ENCODE results near the gene NR3C1.

The NR3C1 gene

DNA sequence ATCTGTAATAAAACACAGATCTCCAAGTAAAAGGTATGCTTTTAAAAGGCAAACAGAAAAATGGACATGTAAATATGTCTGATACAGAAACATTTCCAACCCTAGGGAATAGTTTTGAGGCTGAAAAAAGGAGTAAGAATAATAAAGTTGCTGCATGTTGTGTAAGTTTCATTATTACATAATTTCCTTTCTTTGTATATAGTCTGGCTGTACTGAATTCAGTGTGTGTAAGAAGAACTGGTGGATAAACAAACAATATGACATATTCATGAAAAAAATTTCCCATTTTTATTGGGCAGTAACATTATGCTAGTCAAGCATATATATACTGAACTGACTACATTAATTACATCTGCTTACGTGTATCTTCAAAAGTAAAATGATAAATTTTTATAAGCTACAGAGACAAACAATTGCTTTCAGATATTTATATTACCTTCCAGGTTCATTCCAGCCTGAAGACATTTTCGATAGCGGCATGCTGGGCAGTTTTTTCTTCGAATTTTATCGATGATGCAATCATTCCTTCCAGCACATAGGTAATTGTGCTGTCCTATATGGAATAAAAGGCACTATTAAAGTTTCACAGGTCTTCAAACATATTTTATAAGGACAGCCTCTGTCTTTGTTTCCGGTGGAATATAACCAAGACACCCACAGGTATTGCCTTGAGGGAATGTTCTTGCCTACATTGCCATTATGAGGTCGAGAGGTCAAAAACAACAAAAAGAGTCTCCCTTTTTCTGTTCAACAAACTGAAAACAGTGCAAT, 93.6 kb downstream of the NR3C1 start:
- DNase-seq (ENCODE audit: low spot score) = no peak

DNA sequence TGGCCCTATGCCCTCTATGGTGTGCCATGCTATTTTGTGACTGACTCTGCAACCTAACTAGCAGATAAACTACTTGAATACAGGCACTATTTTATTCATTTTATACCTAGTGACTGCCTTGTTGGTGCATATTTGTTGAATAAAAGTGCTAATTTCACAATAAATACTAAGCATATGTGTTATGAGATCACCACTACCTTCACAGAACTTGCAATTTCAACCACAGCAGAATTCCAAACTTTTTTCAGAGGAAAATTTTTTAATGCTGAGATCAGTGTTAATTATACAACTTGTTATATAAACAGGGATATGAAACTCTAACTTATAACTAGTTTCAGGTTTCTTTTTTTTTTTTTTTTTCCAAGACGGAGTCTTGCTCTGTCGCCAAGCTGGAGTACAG, 94.8 kb downstream of the NR3C1 start:
- no peak for DNase-seq (ENCODE audit: low spot score)

DNA sequence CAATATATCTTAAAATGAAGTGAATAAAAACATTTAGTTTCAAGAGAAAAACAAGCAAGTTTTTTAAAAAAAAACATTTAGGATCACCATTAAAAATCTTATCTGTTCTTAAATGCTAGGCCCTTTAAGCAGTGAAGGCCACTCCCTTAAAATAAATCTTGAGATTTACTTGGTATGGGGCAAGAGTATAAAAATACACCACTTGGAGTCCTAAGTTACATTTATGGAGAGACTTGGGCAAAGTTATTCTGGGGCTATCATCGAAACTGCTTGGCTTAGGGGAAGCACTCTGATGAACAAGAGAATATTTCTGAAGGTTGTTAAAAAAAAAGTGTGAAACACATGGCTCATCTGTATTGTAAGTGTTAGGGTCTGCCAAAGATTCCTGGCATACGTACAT, 97.4 kb downstream of the NR3C1 start:
- DNase-seq (ENCODE audit: low spot score) = no peak

DNA sequence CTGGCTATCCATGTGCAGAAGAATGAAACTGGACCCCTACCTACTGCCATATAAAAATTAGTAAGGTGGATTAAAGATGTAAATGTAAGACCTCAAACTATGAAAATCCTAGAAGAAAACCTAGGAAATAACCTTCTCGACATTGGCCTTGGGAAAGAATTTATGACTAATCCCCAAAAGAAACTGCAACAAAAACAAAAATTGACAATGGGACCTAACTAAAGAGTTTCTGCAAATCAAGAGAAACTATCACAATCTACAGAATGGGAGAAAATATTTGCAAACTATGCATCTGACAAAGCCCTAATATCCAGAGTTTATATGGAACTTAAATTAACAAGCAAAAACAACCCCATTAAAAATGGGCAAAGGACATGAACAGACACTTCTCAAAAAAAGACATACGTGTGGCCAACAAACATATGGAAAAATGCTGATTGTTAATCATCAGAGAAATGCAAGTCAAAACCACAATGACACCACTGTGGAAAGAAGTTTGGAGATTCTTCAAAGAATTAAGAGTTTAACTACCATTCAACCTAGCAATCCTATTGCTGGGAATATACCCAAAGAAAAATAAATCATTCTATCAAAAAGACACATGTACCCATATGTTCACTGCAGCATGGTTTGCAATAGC, 98.5 kb downstream of the NR3C1 start:
- DNase-seq (ENCODE audit: low spot score) = no peak

DNA sequence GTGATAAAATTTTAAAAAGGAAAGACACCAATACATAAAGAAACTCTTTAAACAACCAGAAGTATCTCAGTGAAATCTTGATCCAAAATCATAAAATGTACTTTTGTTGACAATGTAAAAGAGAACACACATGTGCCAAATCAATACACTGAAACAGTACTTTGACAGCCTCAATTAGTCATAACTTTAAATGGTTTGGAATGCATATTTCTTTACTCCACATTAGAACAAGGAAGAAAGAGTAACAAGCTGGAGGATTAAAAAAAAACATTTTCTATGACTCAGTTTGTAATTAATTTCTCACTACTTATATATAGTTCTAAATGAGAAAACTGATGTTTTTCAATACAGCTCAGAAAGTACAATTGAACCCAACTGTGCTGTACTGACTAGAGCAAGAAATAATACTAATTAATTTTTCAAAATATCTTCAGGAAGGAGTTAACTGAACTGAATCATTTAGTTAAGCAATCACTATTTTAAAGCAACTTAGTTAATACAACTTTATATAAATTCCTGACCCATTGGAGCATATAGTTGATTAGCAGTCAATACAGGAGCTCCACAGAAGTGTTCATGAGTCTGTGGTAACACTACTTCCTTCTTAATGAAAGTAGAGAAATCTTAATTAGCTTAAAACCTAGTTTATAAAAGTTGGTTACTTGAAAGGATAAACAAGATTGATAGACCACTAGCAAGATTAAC, 101.0 kb downstream of the NR3C1 start:
- DNase-seq (ENCODE audit: low spot score) = no peak

DNA sequence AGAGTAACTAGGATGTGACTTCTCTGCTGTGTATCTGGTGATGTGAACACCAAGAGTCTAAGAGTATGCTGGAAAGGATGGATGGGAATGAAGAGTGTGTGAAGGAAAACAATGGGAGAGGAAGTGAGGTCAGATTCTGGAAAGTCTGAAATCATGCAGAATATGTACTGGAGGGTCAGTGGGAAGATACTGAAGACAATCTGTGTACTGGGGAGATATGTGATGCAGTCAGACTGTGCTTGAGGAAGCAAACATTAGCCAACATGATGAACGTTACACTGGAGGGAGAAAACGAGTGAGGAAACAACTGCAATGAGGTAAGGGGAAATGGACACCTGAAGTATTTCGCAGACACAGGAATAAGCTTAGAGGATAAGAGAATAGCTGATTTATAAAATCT, 105.7 kb downstream of the NR3C1 start:
- DNase-seq (ENCODE audit: low spot score) = no peak

DNA sequence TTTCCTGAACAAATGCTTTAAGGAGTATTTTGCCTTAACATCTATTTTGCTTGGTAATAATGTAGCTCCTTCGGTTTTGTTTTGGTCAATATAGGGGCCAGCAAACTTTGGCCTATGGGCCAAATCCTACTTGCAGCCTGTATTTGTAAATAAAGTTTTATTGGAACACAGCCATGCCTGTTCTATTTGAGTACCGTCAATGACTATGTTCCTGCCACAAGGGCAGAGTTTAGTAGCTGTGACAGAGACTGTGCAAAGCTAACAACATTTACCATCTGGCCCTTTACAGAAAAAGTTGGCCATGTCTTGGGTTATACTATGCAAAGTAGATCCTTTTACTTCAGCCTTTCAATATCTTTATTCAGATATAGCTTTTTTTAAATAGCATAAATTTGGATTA, 113.4 kb downstream of the NR3C1 start:
- DNase-seq (ENCODE audit: low spot score) = no peak

DNA sequence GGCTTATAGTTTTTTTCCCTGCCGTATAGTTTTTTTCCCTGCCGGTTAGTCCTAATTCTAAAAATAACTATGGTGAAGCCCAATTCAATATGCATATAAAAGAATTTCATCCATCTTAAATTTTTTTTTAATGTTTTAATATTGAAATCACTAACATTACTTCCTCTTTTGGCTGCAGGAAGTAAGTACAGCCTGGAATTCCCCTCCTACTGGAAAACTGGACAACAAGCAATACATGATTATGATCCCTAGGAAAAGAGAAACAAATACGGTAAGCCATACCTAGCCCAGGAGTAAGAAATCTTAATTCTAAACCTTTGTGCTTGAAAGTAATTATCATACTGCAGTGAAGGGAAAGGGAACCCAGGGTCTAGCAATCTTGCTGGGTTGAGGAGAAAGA, 119.0 kb downstream of the NR3C1 start:
- DNase-seq (ENCODE audit: low spot score) = no peak

DNA sequence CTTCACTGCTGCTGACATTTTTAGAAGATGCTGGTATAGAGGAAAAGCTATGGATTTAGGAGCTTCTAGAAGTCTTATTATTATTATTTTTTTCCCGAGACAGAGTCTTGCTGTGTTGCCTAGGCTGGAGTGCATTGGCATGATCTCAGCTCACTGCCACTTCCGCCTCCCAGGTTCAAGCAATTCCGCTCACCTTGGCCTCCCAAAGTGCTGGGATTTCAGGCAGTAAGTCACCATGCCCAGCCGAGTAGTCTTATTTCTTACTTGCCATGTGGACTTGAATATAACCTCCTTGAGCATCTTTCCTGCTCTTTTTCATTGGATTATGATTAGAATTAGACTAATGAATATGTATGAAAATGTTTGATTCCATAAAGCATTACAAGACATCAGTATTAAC, 119.5 kb downstream of the NR3C1 start:
- DNase-seq (ENCODE audit: low spot score) = no peak

DNA sequence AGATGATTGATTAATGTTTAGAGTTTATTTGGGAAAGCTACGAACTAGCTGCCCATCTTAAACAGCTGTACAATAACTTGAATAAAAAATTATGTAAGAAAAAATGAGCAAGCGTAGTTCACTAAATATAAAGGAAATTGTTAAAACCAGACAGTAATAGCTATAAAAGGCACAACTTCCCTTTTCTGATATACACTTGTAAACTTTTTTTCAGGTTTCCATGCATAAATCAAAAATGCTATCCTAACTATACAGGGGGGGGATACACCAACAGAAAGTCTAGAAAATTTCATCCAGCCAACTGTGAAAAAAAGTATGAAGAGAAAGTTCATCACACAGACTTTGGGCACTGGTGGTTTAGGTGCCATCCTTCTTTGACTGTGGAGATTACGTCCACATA, 122.3 kb downstream of the NR3C1 start:
- no peak for DNase-seq (ENCODE audit: low spot score)

DNA sequence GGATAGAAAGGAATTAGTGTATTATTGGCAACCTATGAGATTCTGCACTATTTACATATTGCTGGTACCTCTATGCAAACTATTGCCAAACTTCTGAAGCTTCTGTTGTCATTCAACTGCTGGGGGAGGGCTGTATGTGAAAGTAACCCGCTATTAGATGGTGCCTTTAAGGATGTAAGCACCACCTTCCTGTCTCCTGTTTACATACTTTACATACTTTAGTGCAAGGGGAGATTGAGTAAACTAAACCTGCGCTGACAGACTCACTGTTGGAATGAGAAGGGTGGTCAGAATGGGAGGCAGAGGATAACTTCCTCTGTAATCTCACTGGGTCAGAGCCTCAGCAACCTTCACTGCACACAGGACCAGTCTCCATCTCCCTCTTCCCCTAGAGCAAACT, 123.8 kb downstream of the NR3C1 start:
- no peak for DNase-seq (ENCODE audit: low spot score)

DNA sequence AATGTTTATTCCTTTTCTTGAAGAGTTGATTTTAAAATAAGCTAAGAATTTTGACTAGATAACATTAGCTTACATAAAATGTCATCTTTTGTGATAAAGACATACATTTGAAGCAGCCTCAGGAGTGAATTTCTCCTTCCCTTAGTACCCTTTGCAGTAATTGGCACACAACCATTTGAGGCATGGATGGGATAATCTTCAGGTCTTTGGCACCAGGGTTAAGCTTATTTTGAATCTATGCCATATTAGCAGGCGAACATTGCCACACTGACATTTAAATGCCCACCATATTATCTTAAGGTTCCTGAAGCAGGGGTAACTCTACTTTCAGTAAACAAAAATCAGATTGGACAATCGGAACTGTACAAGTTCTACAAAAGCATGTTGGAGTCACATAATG, 126.0 kb downstream of the NR3C1 start:
- no peak for DNase-seq (ENCODE audit: low spot score)

DNA sequence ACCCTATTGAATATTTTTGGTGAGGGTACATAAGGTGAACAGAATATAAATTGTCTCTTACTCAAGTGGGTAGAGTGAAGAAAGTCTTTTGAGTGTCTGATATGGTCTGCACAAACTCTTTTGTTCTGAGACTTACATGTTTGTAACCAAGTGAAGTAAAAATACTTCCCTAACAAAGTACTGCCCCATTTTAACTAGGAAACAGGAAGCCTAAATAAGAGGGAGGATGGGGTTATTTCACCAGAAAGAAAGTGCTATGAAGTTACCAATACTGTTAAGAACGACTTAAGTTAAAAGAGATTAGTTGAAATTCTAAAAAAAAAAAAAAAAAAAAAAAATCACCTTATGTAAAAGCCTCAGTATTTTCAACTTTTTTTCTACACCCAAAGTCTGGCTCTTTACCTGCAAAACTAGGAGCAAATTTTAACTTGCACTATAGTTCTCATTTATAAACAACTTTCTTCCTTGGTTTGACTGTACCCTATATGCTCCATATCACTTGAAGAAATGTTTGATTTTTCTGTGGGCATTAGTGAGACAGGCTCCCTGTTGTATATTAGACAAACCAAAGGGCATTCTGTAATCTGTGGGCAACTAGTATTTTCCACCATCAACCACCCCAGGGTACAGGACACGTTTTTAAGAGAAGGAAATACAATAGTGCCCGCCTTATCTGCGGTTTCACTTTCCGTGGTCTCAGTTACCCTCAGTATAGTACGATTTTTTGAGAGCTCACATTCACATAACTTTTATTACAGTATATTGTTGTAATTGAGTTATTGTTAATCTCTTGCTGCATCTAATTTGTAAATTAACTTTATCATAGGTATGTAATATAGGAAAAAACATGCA, 127.7 kb downstream of the NR3C1 start:
- DNase-seq (ENCODE audit: low spot score) = no peak

DNA sequence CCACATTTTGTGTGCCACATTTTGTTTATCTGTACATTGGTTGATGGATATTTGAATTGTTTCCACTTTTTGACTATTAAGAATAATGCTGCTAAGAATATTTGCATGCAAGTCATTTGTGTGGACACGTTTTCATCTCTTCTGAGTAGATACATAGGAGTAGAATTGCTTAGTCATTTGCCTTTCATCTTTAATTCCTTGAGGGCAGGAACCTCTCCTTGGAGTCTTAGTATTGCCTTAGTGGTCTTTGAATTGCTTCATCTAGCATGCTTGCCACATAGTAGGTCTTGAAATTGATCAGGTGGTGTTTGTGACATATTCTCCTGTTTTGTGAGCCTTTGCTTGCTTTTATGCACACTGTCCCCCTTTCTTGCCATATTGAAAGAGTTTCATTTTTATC, 128.5 kb downstream of the NR3C1 start:
- no peak for DNase-seq (ENCODE audit: low spot score)

DNA sequence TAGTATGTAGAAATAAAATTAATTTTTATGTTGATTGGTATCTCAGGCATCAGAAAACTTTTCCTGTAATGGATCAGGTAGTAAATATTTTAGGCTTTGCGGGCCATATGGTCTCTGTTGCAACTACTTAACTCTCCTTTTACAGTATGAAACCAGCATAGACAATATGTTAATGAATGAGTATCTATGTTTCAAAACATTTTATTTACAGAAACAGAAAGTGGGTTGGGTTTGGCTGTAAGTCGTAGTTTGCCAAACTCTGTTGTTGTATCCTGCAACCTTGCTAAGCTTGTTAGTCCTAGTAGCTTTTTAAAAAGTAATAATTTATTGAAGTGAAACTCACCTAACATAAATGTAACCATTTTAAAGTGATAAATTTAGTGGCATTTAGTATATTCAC, 132.1 kb downstream of the NR3C1 start:
- DNase-seq (ENCODE audit: low spot score) = no peak

DNA sequence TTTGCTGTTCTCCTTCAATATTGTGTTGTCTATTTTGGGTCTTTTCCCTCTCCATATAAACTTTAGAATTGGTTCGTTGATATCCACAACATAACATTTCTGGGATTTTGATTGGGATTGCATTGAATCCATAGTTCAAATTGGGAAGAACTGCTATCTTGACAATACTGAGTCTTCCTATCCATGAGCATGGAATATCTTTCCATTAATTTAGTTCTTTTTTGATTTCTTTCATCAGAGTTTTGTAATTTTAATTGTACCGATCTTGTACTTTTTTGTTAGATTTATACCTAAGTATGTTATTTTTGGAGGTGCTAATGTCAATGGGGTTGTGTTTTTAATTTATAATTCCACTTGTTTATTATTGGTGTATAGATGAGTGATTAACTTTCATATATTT, 135.1 kb downstream of the NR3C1 start:
- no peak for DNase-seq (ENCODE audit: low spot score)

DNA sequence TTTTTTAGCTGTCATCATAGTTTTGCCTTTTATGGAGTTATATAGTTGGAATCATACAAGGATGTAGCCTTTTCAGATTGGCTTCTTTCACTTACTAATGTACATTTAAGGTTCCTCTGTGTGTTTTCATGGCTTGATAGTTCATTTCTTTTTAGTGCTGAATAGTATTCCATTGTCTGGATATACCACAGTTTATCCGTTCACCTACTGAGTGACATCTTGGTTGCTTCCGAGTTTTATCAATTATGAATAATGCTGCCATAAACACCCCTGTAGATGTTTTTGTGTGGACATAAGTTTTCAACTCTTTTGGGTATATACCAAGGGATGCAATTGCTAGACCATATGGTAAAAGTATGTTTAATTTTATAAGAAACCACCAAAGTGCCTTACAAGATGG, 136.3 kb downstream of the NR3C1 start:
- no peak for DNase-seq (ENCODE audit: low spot score)

DNA sequence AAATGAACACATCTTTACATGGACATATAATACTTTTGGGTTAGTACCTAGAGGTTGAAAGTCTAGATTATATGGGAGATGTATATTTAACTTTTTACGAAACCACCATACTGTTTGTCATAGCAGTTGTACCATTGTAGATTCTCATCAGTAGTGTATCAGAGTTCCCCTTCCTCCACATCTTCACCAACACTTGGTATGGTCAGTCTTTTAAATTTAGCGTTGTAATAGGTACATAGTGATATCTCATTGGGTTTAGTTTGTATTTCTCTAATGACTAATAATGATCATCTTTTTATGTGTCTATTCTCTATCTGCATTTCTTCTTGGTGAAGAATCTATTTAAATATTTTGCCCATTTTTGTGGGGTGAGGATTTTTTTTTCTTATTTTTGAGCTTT, 137.5 kb downstream of the NR3C1 start:
- no peak for DNase-seq (ENCODE audit: low spot score)

DNA sequence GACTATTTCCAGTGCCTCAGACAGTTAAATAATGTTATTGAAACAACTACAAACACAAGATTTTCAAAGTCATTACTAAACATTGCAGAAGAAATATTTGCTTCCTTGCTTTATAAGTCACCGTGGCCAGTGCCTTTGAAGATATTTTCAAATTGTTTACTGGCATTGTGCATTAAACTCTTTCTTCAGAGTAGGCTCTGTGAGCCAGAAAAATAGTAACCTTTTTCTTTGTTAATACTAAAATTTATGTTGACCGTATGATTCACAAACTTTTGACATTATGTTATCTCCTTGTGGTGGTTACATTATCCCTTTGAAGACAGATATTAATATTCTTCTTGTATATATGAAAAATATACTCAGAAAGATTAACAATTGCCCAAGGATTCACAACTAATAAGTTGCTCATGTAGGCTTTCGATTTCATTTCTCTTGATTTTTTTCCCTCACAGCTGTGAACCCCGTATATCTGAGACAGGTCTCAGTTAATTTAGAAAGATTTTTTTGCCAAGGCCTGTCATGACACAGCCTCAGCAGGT, 140.1 kb downstream of the NR3C1 start:
- DNase-seq (ENCODE audit: low spot score) = no peak

DNA sequence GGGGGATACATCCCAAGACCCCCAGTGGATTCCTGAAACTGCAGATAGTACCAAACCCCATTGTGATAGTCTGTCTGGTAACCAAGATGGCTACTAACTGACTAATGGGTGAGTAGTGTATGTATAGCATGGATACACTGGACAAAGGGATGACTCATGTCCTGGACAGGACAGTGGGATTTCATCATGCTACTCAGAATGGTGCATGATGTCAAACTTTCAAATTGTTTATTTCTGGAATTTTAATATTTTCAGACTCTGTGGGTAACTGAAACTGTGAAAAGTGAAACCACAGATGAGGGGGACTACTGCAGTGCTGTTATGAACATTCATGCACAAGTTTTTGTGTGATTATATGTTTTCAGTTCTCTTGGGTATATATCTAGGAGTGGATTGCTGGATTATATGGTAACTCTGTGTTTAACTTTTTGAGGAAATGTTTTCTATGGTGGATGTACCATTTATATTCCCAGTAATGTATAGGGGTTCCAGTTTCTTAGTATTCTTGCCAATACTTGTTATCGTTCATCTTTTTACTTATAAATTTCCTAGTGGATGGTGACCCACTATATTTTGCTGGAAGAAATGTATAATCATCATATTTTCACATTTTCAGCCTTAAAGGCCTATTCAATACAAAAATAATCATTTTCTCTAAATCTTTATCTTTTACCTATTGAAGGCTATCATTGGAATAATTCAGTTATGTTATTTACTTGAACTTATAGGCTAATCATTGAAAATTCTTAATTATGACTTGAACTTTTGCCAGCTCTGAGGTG, 140.9 kb downstream of the NR3C1 start:
- DNase-seq (ENCODE audit: low spot score) = no peak

DNA sequence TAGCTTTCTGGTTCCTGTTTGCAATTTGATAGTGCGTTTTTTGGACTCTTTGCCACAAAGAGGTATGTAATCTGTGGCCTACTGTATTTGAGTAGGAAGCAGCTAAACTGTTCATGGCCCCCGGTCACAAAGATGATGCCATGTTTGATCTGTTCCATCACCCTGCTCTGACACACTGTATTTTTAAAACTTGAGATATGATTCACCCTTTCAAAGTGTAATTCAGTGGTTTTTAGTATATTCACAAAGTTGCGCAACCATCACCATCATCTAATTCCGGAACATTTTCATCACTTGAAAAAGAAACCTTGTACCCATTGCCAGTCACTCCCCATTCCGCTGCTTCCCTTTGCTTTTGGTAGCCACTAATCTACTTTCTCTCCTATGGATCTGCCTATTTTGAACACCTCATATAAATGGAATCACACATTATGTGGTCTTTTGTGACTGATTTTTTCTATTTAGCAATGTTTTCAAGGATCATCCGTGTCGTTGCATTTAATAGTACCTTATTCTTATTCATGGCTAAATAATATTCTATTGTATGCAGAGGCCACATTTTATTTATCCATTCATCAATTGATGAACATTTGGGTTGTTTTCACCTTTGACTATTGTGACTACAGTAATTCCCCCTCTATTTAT, 141.6 kb downstream of the NR3C1 start:
- no peak for DNase-seq (ENCODE audit: low spot score)
